Fibroblast of mammary gland (primary cell): ENCODE data around the gene EPS8L3.

ENCODE experiments used
- DNase-seq: peaks from one replicate; pipeline ENCODE4 v3.0.0-alpha.2; 2010; ENCODE audit warnings: low read depth
- H3K4me3 ChIP-seq: 2 replicates; pipeline ENCODE4 v1.5.1; 2011; ENCODE audit warnings: low read depth, mild to moderate bottlenecking, low read length, moderate library complexity; ENCODE audit not compliant: control insufficient read depth
- TF ChIP-seq, protein P1 (sequence below): conservative IDR thresholded peaks from 2 replicates; pipeline ENCODE4 v1.5.1; 2011; ENCODE audit warnings: low read depth, low read length, inconsistent platforms; ENCODE audit not compliant: control insufficient read depth, insufficient read depth

Gene EPS8L3

GRCh38 chr1:109763646-109764415 lies at the start of gene EPS8L3:
Gene EPS8L3, minus strand, starts transcription at chr1:109763923. Its CDS starts 2,174 bp downstream, at chr1:109761749.
- no peak within 1 kb of the TSS for H3K4me3 ChIP-seq
- TF ChIP-seq, protein P1, sequence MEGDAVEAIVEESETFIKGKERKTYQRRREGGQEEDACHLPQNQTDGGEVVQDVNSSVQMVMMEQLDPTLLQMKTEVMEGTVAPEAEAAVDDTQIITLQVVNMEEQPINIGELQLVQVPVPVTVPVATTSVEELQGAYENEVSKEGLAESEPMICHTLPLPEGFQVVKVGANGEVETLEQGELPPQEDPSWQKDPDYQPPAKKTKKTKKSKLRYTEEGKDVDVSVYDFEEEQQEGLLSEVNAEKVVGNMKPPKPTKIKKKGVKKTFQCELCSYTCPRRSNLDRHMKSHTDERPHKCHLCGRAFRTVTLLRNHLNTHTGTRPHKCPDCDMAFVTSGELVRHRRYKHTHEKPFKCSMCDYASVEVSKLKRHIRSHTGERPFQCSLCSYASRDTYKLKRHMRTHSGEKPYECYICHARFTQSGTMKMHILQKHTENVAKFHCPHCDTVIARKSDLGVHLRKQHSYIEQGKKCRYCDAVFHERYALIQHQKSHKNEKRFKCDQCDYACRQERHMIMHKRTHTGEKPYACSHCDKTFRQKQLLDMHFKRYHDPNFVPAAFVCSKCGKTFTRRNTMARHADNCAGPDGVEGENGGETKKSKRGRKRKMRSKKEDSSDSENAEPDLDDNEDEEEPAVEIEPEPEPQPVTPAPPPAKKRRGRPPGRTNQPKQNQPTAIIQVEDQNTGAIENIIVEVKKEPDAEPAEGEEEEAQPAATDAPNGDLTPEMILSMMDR = no peak
- DNase-seq = no peak

GRCh38 chr1:109812691-109813393 lies 49.1 kb upstream of the EPS8L3 start:
- TF ChIP-seq, protein P1 = no peak
- no peak for DNase-seq
- no peak overlapping the region for H3K4me3 ChIP-seq

DNA sequence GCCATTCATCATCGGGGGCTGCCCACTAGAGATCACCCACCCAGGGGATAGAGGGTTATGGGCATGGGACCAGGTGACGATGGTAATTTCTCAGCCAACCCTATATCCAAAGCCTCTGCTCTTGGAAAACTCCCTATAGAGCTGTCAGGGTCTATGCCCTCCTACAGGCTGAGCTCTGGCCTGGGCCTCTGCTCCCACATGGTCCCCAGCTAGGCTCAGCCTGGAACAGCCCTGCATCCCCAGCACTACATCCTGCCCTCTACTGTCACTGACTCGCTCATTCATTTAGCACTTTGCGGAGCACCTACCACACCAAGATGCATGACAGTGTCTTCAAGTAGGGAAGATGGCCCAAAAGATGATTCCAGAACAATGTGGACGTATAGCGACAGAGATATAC lies 45.0 kb upstream of the EPS8L3 start:
- H3K4me3 ChIP-seq = no peak overlapping the region
- TF ChIP-seq, protein P1 = no peak
- no peak for DNase-seq

DNA sequence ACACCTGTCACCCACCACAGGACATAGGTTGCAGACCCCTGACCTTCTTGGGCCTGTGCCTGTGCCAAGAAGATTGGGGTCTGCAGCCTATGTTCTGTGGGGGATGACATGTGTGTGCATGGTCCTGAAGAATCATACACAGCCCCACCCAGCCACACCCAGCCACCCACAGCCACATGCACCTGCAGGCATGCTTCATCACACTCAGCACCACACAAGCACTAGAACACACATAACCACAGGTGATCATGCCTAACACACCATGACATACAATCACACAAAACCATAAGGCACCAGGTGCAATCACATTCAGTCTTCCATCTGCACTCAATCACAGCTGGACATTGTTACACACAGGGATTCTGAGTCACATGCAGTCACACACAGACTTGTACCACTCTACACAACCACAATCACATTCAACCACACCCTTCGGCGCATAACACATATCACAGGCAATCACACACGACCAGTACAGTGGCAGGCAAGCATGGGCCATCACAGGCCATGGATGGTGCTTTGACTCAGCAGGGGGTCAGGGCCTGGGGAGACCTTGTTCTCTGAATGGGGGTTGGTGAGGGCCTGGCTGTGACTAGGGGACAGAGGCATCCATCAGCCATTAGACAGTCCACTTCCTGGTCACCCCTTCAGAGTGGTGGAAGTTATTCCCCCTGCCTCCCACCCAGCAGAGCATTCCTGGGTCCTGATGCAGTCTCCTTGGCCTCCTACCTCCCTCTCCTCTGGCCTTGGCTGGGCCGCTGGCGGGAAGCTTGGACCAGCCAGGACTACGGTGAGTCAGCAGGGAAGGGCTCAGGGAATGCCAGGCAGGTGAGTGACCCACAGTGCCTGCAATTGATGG lies 44.3 kb upstream of the EPS8L3 start:
- TF ChIP-seq, protein P1 = no peak
- no peak overlapping the region for H3K4me3 ChIP-seq
- DNase-seq = peak; percentile 74

DNA sequence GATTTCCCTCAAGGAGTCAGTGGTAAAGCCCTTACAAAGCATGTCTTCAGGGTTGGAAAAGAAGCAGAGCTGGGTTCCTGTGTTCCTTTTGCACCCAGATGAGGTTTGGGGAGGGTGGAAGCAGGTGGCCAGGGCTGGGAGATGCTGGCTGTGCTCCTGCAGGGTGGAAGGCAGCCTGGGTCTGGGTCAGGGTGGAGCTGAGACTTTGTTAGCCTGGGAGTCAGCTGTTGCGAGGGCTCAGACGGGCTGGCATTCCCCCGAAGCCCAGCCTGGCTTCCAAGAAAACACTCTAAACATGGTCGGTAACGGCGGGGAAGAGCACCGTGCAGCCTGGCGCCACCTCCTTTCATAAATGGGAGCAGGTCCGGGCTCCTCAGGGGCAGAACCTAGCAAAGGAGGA lies 43.7 kb upstream of the EPS8L3 start:
- no peak for DNase-seq
- TF ChIP-seq, protein P1 = no peak

GRCh38 chr1:109806733-109807400 lies 43.1 kb upstream of the EPS8L3 start:
- peak; percentile 68 for DNase-seq
- TF ChIP-seq, protein P1 = no peak
- H3K4me3 ChIP-seq = no peak overlapping the region

More for the DNA sequence above, 43.7 kb upstream of the EPS8L3 start:
- no peak overlapping the region for H3K4me3 ChIP-seq
